ENCODE results near the gene TRIM33.
"Not testable (repeated sequence)": the region's sequence is repeated elsewhere in the genome, so short reads cannot be mapped to it uniquely, and the experiment has no call there.

Gene TRIM33

GRCh38 chr1:114466334-114467014 lies 44.5 kb downstream of the TRIM33 start:
- no peak for DNase-seq (ENCODE audit: low read depth)

- DNase-seq (ENCODE audit: low read depth), result no peak
Measured at GRCh38 chr1:114462963-114463362, 48.0 kb downstream of the TRIM33 start.

GRCh38 chr1:114462341-114462740 lies 48.7 kb downstream of the TRIM33 start:
- no peak for DNase-seq (ENCODE audit: low read depth)

GRCh38 chr1:114458237-114458777 lies 52.7 kb downstream of the TRIM33 start:
- DNase-seq (ENCODE audit: low read depth), result no peak

DNA sequence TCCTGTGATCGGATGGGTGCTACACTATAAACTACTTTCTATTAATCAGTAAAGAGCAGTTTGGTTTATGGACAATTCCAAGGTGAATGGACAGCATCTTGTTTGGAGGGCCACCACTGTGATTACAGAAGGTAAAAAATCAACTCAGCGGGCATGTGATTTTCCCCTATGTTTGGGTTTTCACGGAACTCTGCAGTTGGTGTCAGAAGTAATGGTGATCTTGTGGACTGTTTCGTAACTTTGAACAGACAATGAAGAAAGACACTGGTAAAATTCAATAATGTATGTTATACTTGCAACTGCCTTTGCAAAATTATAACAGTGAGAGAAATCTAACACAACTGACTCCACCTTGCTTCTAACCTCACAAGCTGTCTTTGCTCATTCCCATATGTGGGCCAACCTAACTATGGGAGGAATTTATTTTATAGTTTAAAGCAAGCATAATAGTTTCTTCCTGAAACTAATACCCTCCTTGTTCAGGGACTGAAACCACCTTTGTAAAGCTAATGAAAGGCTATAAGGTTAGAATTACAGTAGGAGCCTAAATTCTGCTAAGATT lies 53.2 kb downstream of the TRIM33 start:
- DNase-seq (ENCODE audit: low read depth), result no peak

- DNase-seq (ENCODE audit: low read depth), result no peak
Measured at GRCh38 chr1:114456586-114456985, 54.4 kb downstream of the TRIM33 start.

DNA sequence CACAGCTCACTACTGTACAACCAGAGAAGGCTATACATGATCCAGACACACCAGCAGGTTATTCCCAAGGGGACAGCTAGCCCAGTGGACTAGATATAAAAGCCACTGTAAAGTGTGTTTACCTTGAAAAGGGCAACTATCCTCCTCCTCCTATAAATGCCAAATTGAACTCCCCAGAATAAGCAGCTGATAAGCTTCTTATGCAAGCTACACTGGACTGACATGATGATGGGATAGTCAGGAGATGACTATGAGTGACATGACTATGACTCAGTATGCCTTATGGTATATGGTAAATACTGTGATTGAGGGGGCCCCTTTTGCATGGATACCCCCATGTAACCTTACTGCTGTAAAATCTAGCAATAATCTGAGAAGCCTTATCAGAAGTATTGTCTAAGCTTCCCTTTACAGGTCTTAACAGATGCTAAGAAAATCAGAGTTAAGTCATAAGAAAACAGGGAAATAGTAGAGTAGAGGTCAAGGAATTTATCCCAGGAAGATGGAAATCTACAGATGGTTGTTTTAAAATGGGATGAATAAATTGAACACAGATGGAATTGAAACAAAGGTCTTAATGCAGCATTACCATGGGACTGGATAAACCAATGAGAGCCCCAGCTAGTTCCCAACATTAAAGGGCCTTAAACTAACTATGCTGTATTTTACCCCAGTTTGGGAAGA lies 55.8 kb downstream of the TRIM33 start:
- DNase-seq (ENCODE audit: low read depth), result no peak

DNA sequence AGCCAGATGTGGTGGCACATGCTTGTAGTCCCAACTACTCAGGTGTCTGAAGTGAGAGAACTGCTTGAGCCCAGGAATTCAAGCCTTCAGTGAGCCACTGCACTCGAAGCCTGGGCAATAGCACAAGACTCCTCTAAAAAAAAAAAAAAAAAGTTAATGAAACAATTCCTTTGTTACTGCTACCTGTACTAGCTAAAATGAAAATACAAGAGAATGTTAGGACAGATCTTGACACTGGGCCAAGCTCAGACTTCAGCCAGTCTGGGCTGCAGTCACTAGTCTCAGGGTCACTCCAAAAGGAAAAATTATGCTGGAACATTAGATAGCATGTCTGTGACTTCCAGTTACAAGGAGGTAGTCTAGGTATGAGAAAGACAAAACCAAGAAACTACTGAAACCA lies 56.5 kb downstream of the TRIM33 start:
- no peak for DNase-seq (ENCODE audit: low read depth)

DNA sequence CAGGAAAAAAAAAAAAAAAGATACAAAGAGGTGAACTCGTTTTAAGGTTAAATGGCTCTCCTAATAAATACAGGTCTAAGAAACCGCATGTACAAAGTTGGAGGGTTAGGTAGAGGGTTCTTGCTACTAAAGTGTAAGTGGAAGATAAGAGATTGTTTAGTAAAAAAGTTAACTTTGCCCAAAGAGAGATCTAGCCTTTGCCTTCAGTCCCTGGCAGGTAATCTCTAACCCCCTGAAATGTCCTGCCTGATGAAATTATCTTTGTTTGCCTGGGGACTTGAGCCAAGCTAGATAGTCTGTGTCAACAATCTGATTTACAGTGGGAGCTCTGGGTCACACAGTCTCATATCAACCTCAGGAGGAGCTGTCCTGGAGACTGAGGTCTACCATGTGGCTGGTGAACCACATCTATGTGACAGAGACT lies 57.6 kb downstream of the TRIM33 start:
- no peak for DNase-seq (ENCODE audit: low read depth)

DNA sequence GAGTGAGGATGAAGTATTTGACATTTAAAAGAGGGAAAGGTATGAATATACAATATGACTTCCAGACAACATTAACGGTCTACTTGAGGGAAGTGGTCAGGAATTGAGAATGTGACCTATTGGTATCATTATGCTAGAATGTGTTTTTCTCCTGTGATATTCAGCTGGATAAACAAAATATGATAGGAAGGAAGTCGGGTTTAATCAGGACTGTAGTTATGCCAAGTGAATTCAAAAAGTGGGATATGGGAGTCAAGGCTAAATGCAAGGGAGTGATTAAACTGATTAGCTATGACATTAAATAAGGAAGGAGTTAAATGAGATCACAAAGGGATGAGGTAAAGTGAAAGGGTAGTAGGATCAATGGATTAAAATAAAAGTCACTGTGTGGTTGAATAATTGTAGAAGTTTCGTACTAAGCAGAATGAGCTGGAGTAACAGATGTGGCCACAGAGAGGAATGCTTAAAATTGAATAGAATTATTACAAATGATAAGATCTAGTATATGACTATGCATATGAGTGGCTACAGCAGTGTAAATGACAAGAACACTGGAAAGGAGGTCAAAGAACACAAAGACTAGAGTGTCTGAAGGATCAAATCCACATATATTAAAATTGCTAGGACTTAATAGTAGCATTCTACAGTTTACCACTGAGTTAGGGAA lies 62.5 kb downstream of the TRIM33 start:
- DNase-seq (ENCODE audit: low read depth), result no peak

GRCh38 chr1:114446198-114446597 lies 64.8 kb downstream of the TRIM33 start:
- no peak for DNase-seq (ENCODE audit: low read depth)

DNA sequence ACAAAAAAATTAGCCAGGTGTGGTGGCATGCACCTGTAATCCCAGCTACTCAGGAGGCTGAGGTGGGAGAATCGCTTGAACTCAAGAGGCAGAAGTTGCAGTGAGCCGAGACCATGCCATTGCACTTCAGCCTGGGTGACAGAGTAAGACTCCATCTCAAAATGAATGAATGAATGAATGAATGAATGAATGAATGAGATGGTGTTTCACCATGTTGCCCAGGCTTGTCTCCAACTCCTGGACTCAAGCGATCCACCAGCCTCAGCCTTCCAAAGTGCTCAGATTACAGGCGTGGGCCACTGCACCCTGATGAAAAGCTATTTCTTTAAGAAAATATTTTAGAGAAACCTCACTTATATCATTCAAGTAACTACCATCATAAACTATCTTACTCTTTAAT lies 67.8 kb downstream of the TRIM33 start:
- DNase-seq (ENCODE audit: low read depth), result not testable (repeated sequence)

DNA sequence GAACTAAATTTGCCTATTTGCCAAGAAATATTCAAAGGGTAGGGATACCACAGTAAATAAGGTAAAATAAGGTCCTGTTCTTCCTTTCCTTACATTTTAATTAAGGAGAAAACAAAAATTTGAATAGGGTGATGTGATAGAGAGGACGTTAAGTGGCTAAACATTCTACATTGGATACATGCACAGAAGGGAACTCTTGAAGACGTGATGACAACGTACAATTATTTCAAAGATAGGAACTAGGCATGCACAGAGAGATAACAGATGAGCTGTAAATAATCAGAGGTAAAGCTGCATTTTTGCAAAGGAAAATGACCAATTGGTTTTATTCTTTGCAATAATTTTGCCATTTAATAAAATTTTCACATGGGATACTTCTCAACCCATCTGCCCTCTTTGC lies 69.7 kb downstream of the TRIM33 start:
- DNase-seq (ENCODE audit: low read depth), result no peak

DNA sequence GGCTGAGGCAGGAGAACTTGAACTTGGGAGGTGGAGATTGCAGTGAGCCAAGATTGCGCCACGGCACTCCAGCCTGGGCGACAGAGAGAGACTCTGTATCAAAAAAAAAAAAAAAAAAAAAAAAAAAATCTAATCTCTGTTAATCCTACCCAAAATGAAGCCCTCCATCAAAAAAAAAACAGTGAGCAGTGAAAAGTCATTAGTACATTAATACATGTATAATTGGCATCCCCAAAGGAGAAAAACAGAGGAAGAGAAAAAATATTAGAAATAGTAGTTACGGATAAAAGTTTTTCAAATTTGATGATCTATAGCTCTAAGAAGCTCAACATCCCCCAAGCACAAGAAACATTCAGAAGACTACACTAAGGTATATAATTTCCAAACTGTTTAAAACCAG lies 71.6 kb downstream of the TRIM33 start:
- no peak for DNase-seq (ENCODE audit: low read depth)

DNA sequence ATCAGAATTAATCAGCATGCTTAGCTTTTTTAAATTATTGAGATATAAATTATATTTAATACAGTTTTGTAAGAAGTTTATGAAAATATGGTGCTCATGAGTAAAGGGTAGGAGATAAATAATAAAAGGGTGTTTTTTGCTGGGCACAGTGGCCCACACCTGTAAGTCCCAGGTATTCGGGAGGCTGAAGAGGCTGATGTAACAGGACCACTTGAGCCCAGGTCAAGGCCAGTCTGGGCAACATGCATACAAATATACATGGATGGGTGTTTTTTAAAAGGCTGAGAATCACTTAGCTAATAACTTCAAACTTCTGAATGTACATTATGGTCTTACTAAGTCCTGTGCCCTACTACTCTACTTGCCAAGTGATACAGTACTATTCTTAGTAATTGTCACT lies 73.2 kb downstream of the TRIM33 start:
- no peak for DNase-seq (ENCODE audit: low read depth)

DNA sequence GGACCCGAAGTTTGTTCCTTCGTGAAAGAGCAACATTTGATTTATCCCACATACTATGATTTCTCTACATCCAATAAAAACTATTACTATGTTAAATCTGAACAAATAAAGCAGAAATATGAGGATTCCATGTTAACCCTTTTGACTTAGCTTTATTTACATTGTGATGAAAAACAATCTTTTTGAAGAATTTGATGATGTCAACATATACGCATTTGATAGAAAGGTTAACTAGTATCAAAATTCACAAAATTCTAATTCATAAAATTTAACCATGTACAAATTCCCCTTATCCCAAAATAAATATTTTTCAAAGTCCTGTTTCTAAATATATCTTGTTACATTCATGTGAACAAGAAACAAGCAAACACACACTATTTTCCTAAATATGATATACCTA lies 74.2 kb downstream of the TRIM33 start:
- DNase-seq (ENCODE audit: low read depth), result no peak

GRCh38 chr1:114435088-114435715 lies 75.8 kb downstream of the TRIM33 start:
- no peak for DNase-seq (ENCODE audit: low read depth)

GRCh38 chr1:114431026-114431425 lies 80.0 kb downstream of the TRIM33 start:
- DNase-seq (ENCODE audit: low read depth), result no peak

DNA sequence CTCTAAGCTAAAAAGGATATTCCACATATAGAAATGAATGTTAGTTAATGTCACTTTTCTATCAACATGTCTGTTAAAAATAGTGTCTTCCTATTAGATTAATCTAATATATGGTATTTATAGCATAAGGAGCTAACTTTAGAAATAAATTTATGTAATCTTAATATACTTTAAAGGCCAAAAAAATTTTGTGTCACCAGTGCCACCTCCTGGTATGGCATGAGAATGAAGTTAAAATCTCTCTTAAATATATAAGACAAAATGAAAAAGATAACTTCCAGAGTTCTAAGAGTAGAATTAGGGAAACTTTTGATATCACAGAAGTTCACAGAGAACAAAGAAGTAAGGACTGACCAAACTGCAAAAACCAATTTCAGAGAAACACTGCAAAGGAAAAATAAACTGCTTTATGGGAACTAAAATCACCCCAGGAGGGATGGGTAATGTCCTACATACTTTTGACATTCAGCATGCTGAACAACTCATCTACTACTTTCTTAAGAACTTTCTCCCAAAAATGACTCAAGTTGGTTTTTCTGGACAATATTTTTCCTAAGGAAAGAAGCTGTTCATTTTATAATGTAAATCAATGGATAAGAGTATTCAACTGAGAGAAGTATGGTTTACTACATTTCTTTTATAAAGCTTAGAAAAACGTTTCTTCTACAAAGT lies 82.8 kb downstream of the TRIM33 start:
- no peak for DNase-seq (ENCODE audit: low read depth)

- DNase-seq (ENCODE audit: low read depth), result no peak
Measured at GRCh38 chr1:114427612-114428011, 83.4 kb downstream of the TRIM33 start.

GRCh38 chr1:114423455-114423854 lies 87.5 kb downstream of the TRIM33 start:
- no peak for DNase-seq (ENCODE audit: low read depth)

DNA sequence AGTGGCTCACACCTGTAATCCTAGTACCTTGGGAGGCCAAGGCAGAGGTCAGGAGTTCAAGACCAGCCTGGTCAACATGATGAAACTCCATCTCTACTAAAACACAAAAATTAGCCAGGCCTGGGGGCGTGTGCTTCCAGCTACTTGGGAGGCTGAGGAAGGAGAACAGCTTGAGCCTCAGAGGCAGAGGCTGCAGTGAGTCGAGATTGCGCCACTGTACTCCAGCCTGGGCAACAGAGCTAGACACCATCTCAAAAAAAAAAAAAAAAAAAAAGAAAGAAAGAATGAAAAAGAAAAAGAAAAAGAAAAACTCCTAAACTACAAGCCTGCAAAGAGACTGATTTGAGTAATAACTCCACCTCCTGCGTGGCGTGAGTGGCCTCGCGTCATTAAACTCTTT lies 92.1 kb downstream of the TRIM33 start:
- not testable (repeated sequence) for DNase-seq (ENCODE audit: low read depth)

Measured in activated T-cell treated with anti-CD3 and anti-CD28 coated beads for 48 hours (primary cell).